GM12878 (cell line): ENCODE data around the gene FPGS. TPM values are rescaled to one million over a fixed set of nuclear protein-coding genes. Genes with fewer than 3 reads are reported as not detected.

ENCODE experiments used
- ATAC-seq: fragments of 200-7000 bp; cut with Tn5 transposase; 3 replicates; pipeline ENCODE4 v1.9.1; 2020; ENCODE audit warnings: mild to moderate bottlenecking, moderate library complexity
- BruUV-seq: library from RNA; stranded (reverse); fragments of 400-500 nt; replicated peaks from 2 replicates; lab custom pipeline; 2021; lab: Mats Ljungman, UMichigan
- CTCF ChIA-PET: fragments of 300-600 bp; sonication (Branson Sonifier 250); formaldehyde crosslinking; extraction: SDS; loops from one replicate; lab custom pipeline; 2021; ENCODE audit warnings: inconsistent platforms; lab: Yijun Ruan, JAX
- POLR2A ChIA-PET: fragments of 350-600 bp; formaldehyde crosslinking; extraction: SDS; loops from one replicate; lab custom pipeline; 2021; ENCODE audit warnings: inconsistent platforms; lab: Charles Lee
- RAD21 ChIA-PET: fragments of 300-600 bp; sonication (Branson Sonifier 250); formaldehyde crosslinking; loops from one replicate; lab custom pipeline; 2023; ENCODE audit warnings: antibody characterized with exemption; ENCODE audit not compliant: unreplicated experiment; lab: Charles Lee
- SMC1A ChIA-PET: fragments of 300-600 bp; sonication (Branson Sonifier 250); formaldehyde crosslinking; loops from one replicate; lab custom pipeline; 2023; ENCODE audit not compliant: unreplicated experiment, uncharacterized antibody; lab: Charles Lee
- DNase-seq: peaks from one replicate; pipeline ENCODE4 v3.0.0-alpha.2; 2011; ENCODE audit warnings: low read depth, low spot score
- FAIRE-seq: peaks from 3 replicates; lab custom pipeline; 2011; peaks lifted over from hg19 to GRCh38; lab: Jason Lieb, UNC
- H2AFZ ChIP-seq: 2 replicates; pipeline ENCODE4 v1.6.0; 2011; ENCODE audit warnings: low read depth, low read length, control low read depth; ENCODE audit not compliant: control insufficient read depth
- H3K27ac ChIP-seq: 2 replicates; pipeline ENCODE4 v1.5.1; 2011; ENCODE audit warnings: control low read depth; ENCODE audit not compliant: control insufficient read depth, insufficient read depth
- H3K27me3 ChIP-seq, 2 experiments: replicated peaks in 1 of 2; 2 replicates each; pipeline versions ENCODE4 v1.6.0 to v1.6.1; 2011; ENCODE audit warnings: low read length in 1 of 2; ENCODE audit not compliant: control insufficient read depth in 2 of 2, insufficient read depth in 2 of 2
- H3K36me3 ChIP-seq, 2 experiments: 2 replicates each; pipeline ENCODE4 v1.5.1; 2011; ENCODE audit warnings: low read length in 1 of 2; ENCODE audit not compliant: control insufficient read depth in 2 of 2, insufficient read depth in 2 of 2
- H3K4me1 ChIP-seq: 2 replicates; pipeline ENCODE4 v1.6.1; 2011; ENCODE audit warnings: mild to moderate bottlenecking, low read length, moderate library complexity, mixed read lengths; ENCODE audit not compliant: control insufficient read depth, insufficient read depth
- H3K4me2 ChIP-seq: 2 replicates; pipeline ENCODE4 v1.6.0; 2011; ENCODE audit warnings: control low read depth; ENCODE audit not compliant: control insufficient read depth, insufficient read depth
- H3K4me3 ChIP-seq: fragments of 200-600 bp; sonication (generic); 2 replicates; pipeline ENCODE4 v1.5.1; 2016
- H3K79me2 ChIP-seq: 2 replicates; pipeline ENCODE4 v1.6.0; 2011; ENCODE audit warnings: low read length; ENCODE audit not compliant: control insufficient read depth, insufficient read depth
- H3K9ac ChIP-seq: 2 replicates; pipeline ENCODE4 v1.8.0; 2011; ENCODE audit warnings: low read length, control low read depth, mixed read lengths; ENCODE audit not compliant: control insufficient read depth, insufficient read depth
- H3K9me3 ChIP-seq: replicated peaks from 3 replicates; pipeline ENCODE4 v1.5.1; 2011; ENCODE audit warnings: mild to moderate bottlenecking, low read length; ENCODE audit not compliant: control insufficient read depth, insufficient read depth
- H4K20me1 ChIP-seq: 2 replicates; pipeline ENCODE4 v1.6.0; 2011; ENCODE audit not compliant: control insufficient read depth, insufficient read depth
- DPF2 ChIP-seq: fragments of 450-650 bp; IDR thresholded peaks from 2 replicates; pipeline ENCODE4 v1.6.1; 2017; ENCODE audit warnings: mild to moderate bottlenecking
- EP300 ChIP-seq, 2 experiments: fragments of 150-350 bp in 1 of 2; IDR thresholded peaks; 2 replicates each; pipeline ENCODE4 v1.6.1; 2011 to 2012; ENCODE audit warnings: low read depth in 2 of 2, low read length in 2 of 2, borderline replicate concordance in 1 of 2, improper control_type of control experiment in 1 of 2, inconsistent platforms in 1 of 2; ENCODE audit not compliant: control insufficient read depth in 1 of 2
- IKZF2 ChIP-seq, 2 experiments: fragments of 450-650 bp; IDR thresholded peaks; 2 replicates each; pipeline ENCODE4 v1.6.1; 2017; ENCODE audit warnings: mild to moderate bottlenecking in 2 of 2, moderate library complexity in 2 of 2
- NFYA ChIP-seq: IDR thresholded peaks from 2 replicates; pipeline ENCODE4 v1.6.1; 2011; ENCODE audit warnings: low read depth, mild to moderate bottlenecking, low read length, improper control_type of control experiment, borderline replicate concordance
- NFYB ChIP-seq: IDR thresholded peaks from 2 replicates; pipeline ENCODE4 v1.6.1; 2011; ENCODE audit warnings: low read depth, mild to moderate bottlenecking, low read length, improper control_type of control experiment, moderate library complexity; ENCODE audit not compliant: insufficient read depth
- POLR2A ChIP-seq: IDR thresholded peaks from 2 replicates; pipeline ENCODE4 v1.6.1; 2011; ENCODE audit warnings: low read depth, mild to moderate bottlenecking, low read length
- RCOR1 ChIP-seq: conservative IDR thresholded peaks from 2 replicates; pipeline ENCODE4 v1.6.1; 2012; ENCODE audit warnings: low read depth, low read length, improper control_type of control experiment
- SPI1 ChIP-seq: IDR thresholded peaks from 2 replicates; pipeline ENCODE4 v1.6.1; 2011; ENCODE audit warnings: low read depth, mild to moderate bottlenecking, low read length, moderate library complexity, borderline replicate concordance; ENCODE audit not compliant: insufficient read depth
- WRNIP1 ChIP-seq: IDR thresholded peaks from 2 replicates; pipeline ENCODE4 v1.6.1; 2011; ENCODE audit warnings: low read depth, low read length, improper control_type of control experiment, borderline replicate concordance
- WGBS: methylation state at CpG from one replicate; pipeline ENCODE4 v1.1.6; 2016; ENCODE audit warnings: low lambda C conversion rate; ENCODE audit not compliant: insufficient replicate concordance, insufficient coverage; ENCODE audit errors: missing lambda C conversion rate; 5-methylcytosine and 5-hydroxymethylcytosine counted together
- in situ Hi-C: fragments of 300-500 bp; cut with MboI; formaldehyde crosslinking; loops from 9 replicates; pipeline ENCODE4 v1.14.3; 2018; ENCODE audit warnings: mixed read lengths
- intact Hi-C: fragments of 100-400 bp; cut with micrococcal nuclease; formaldehyde crosslinking; loops from one replicate; pipeline ENCODE4 v1.14.2; 2022; ENCODE audit not compliant: unreplicated experiment
- polyA plus RNA-seq, 11 experiments: library from polyadenylated mRNA; depleted of rRNA in 4 of 11; unstranded in 6 of 11; stranded (reverse) in 5 of 11; fragments of >200 nt; fragmentation: Nextera tagmentation in 4 of 11; fragmentation: Illumina TruSeq in 1 of 11; extraction: Ambion mirVana in 4 of 11; extraction: Trizol in 1 of 11; gene quantifications; 1 replicate in 1 of 11; 2 replicates in 10 of 11; pipeline versions ENCODE4 v1.2.1 to v1.2.3, GENCODE V29; 2011 to 2016; ENCODE audit warnings: inconsistent platforms in 2 of 11, missing spikeins in 2 of 11, low read depth in 1 of 11
- total RNA-seq, 4 experiments: library from RNA; depleted of rRNA in 3 of 4; stranded (reverse); fragments of >200 nt in 3 of 4; fragmentation: Illumina TruSeq in 1 of 4; extraction: Trizol in 1 of 4; gene quantifications; 2 replicates each; pipeline versions ENCODE4 v1.2.1 to v1.2.3, GENCODE V29; 2013 to 2021
- TF ChIP-seq, protein P1 (sequence below): fragments of 450-650 bp; IDR thresholded peaks from 2 replicates; pipeline ENCODE4 v1.6.1; 2017; ENCODE audit warnings: low read depth, mild to moderate bottlenecking, moderate library complexity
- TF ChIP-seq, protein P2 (sequence below): IDR thresholded peaks from 2 replicates; pipeline ENCODE4 v1.6.1; 2011; ENCODE audit warnings: mild to moderate bottlenecking, low read depth, low read length, moderate library complexity; ENCODE audit not compliant: insufficient replicate concordance

FPGS gene
- total and polyA plus RNA-seq, 10 of the 15 experiments (the other 5 are each of a cell fraction or from before 2014, with no cell fraction given), result 1.2 to 127 (median 80.4) TPM

DNA sequence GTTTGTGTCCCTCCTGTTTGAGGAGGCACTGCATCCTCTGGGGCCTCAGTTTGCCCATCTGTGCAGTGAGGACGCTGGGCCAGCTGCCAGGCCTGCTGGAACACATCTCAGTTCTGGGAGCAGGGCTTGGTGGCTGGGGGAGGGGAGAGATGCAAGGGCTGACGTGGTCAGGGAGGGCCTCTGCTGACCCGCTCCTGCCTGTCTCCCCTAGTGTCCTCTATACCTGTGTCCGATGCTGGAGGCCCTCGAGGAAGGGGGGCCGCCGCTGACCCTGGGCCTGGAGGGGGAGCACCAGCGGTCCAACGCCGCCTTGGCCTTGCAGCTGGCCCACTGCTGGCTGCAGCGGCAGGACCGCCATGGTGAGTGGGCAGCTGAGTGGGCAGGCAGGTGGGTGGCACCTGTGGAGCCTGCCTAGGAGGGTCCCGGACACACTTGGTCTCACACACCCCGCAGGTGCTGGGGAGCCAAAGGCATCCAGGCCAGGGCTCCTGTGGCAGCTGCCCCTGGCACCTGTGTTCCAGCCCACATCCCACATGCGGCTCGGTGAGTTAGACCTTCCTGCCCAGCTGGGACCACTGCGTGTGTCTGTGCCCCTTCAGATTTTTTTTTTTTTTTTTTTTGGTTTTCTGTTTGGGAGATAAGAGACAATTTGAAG is 5.8 kb downstream of the FPGS start:
- Histone ChIP-seq H4K20me1 (no peaks in the 10 kb centered on the region; the same call in 1 of the 2 replicates), H3K4me1 (peaks cover 9% of the 10 kb centered on the region), H3K27ac (no peak overlapping the region), H3K27me3 (no peaks in the 10 kb centered on the region), H3K9me3 (no peaks in the 10 kb centered on the region), H3K79me2 (peaks cover 14% of the 10 kb centered on the region), H3K4me2 (no peak overlapping the region), H3K9ac (no peak overlapping the region), H3K4me3 (no peak overlapping the region), H2AFZ (no peak overlapping the region), H3K36me3 (peaks cover 3 to 21% of the 10 kb centered on the region in 2 experiments; a peak in 3 of 4 replicates)
- FAIRE-seq (no peak), ATAC-seq (no peak), DNase-seq (no peak)
- in situ Hi-C loops, result no loop called here
- POLR2A ChIA-PET, result interaction anchor here (0.6 to 1.2 kb wide), 3 partner anchors 10 to 74 kb away, joined by 3 to 7 read pairs (median 5); no protein-coding TSS in a partner anchor
- intact Hi-C loops, result no loop called here
- SMC1A ChIA-PET, result no interaction called here
- TF ChIP-seq IKZF2 (IDR thresholded peaks at IDR 0.05) (no peak), NFYB (no peak), DPF2 (no peak), RCOR1 (no peak), EP300 (IDR thresholded peaks at IDR 0.05; ENCODE audit: borderline replicate concordance in 1 of 2, control insufficient read depth in 1 of 2, low read depth in 2 of 2, low read length in 2 of 2) (no peak), SPI1 (no peak), POLR2A (no peak; the same call in 1 of the 2 replicates), NFYA (no peak), WRNIP1 (no peak)
- TF ChIP-seq, protein P1, sequence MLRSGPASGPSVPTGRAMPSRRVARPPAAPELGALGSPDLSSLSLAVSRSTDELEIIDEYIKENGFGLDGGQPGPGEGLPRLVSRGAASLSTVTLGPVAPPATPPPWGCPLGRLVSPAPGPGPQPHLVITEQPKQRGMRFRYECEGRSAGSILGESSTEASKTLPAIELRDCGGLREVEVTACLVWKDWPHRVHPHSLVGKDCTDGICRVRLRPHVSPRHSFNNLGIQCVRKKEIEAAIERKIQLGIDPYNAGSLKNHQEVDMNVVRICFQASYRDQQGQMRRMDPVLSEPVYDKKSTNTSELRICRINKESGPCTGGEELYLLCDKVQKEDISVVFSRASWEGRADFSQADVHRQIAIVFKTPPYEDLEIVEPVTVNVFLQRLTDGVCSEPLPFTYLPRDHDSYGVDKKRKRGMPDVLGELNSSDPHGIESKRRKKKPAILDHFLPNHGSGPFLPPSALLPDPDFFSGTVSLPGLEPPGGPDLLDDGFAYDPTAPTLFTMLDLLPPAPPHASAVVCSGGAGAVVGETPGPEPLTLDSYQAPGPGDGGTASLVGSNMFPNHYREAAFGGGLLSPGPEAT, result no peak
- TF ChIP-seq, protein P2, sequence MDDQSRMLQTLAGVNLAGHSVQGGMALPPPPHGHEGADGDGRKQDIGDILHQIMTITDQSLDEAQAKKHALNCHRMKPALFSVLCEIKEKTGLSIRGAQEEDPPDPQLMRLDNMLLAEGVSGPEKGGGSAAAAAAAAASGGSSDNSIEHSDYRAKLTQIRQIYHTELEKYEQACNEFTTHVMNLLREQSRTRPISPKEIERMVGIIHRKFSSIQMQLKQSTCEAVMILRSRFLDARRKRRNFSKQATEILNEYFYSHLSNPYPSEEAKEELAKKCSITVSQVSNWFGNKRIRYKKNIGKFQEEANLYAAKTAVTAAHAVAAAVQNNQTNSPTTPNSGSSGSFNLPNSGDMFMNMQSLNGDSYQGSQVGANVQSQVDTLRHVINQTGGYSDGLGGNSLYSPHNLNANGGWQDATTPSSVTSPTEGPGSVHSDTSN, result no peak
- 84% methylated on average over 16 of the region's 17 CpGs for WGBS
- CTCF ChIA-PET, result no interaction called here
- RAD21 ChIA-PET, result interaction anchor here (0.6 to 0.8 kb wide), 2 partner anchors 11 to 109 kb away, joined by 3 to 5 read pairs; partner anchors contain the start of gene ST6GALNAC4
- no TSS peak for BruUV-seq
